HG03575 (cell line): ENCODE measurements around the gene RPS6KA2.
"Not testable (repeated sequence)": the region's sequence is repeated elsewhere in the genome, so short reads cannot be mapped to it uniquely, and the experiment has no call there.

ENCODE experiments used
- ATAC-seq: cut with Tn5 transposase; IDR thresholded peaks from one replicate; pipeline ENCODE4 v1.9.1; 2021; ENCODE audit not compliant: unreplicated experiment, insufficient number of reproducible peaks, low FRiP score; ENCODE audit errors: extremely low read depth

The RPS6KA2 gene

DNA sequence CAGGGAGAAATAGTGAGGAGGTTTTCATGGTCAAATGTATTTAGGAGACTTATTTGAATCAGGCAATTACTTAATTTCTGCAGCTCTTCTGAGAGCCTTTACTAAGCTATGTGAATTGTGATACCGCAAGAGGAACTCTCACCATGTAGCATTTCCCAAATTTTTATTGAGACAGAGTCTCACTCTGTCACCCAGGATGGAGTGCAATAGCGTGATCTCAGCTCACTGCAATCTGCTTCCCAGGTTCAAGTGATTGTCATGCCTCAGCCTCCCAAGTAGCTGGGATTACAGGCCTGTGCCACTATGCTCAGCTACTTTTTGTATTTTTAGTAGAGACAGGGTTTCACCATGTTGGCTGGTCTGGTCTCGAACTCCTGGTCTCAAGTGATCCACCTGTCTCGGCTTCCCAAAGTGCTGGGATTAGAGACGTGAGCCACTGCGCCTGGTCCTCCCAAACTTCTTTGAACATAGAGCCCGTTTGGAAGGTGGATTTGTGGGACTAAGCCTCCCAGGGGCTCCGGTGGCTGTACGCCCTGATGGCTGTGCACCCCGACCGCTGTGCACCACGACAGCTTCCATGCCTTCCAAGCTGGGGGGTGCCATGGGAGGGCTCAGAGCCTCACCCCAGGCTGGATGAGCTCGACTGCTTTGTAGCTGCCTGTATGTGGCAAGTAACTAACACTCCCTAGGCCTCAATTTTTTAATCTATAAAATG is 238.6 kb downstream of the RPS6KA2 start:
- no peak for ATAC-seq

DNA sequence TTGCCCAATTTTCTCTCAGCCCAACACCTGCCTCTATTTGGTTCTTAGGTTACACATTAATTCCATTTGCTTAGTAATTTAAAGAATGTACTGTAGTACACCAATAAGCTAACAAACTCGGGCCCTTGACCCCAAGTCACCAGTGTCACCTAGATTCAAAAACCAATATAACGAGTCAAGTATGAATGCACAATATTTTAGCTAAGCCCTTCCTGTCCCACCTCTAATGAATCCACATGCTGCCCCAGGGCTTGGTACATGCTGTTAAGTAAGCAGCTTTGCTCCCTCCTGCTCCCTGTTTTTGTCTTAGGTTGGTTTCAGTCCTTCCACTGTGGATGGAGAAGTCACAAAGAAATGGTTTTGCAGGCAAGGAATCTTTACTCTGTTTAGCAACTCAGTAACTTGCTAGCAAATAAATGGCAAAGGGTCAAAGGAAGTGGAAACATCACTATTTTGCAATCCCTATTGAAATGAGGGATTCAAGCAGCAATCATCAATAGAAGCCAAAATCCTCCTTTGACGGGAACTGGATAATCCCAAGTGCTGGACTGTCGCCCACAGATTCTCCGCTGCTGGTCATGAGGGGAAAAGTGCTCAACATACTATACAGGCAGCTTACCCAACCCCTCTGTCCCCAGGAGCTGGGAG is 239.3 kb downstream of the RPS6KA2 start:
- no peak for ATAC-seq

GRCh38 chr6:166387098-166387497 is 240.0 kb downstream of the RPS6KA2 start:
- not testable (repeated sequence) for ATAC-seq

DNA sequence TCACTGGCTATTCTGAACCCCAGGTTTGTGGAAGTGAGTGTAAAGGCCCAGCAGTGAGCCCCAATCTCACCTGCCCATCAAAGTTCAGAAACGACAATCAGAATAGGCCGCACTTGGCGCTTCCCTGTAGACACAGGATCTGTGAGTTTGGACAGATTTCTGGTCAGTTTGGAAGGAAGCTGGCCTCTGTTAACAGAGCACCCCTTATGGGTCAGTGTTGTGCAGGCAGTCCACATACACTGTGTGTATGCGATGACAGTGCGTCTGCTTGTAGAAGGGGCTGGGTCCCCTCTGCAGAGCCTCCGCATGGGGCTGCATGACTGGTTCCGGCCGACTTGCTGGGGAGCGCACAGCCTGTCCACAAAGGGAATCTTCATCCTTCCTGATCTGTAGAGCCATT is 240.9 kb downstream of the RPS6KA2 start:
- no peak for ATAC-seq

DNA sequence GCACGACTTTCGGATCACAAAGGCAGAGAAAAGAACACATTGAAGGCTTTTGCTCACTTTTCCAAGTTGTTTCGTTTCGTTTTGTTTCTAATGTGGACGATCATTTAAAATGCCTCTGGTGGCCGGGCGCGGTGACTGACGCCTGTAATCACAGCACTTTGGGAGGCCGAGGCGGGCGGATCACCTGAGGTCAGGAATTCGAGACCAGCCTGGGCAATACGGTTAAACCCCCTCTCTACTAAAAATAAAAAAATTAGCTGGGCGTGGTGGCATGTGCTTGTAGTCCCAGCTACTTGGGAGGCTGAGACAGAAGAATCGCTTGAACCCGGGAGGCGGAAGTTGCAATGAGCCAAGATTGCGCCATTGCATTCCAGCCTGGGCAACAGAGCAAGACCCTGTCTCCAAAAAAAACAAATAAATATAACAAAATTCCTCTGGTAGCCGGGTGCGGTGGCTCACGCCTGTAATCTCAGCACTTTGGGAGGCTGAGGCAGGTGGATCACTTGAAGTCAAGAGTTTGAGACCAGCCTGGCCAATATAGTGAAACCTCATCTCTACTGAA is 243.2 kb downstream of the RPS6KA2 start:
- not testable (repeated sequence) for ATAC-seq

- peak; percentile 34 for ATAC-seq
Measured at GRCh38 chr6:166382933-166383801, 243.9 kb downstream of the RPS6KA2 start, which contains the start of gene MPC1. MPC1 (minus strand) TSS chr6:166382940; CDS start chr6:166382876, 64 bp downstream.

- no peak for ATAC-seq
Measured at GRCh38 chr6:166382500-166382932, 244.5 kb downstream of the RPS6KA2 start.

DNA sequence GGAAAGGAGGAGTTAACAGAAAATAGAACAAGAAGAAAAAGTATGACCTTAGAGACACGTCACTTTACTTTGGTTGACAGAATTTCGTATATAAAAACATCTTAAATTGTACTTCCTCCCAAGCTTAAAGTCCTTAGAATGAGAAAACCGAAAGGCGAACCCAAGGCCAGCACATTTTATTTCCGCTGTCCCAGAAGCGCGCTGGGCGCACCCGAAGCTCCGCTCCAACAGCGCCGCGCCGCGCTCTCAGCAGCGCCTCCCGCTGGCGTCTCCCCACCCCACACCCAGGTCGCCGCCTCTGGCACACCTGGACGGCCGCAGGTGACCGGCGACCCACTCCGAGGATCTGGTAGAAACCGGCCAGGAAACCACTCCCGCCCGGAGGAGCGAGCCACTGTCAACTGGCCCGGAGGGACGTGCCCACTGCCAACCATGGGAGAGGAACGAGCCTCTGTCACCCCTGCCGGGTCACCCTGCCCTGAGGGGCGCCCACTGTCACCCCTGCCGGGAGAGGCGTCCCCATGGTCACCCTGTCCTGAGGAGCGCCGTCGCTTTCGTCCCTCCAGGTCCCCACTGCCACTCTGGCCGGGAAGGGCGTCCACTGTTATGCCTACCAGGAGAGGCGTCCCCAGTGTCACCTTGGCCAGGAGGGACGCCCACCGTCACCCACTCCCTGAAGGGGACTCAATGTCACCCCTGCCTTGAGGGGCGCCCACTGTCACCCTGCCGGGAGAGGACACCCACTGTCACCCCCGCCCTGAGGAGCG is 245.1 kb downstream of the RPS6KA2 start:
- ATAC-seq: no peak

DNA sequence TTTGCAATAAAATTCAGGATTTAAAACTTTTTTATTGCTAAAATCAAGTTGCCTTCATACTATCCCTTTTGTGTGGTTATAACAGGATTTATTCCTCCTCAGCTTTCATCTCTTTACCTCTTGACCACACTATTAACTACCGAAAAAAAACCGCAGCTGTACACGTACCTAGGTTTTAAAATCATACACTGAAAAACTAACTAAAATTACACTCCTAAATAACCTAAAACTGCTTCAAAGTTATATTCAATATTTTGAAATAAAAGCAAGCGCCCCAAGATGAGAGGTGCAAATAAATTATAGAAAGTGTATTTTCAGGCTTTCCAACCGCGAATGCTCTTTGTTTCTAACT is 245.7 kb downstream of the RPS6KA2 start:
- no peak for ATAC-seq

GRCh38 chr6:166379800-166380199 is 247.3 kb downstream of the RPS6KA2 start:
- ATAC-seq: no peak

DNA sequence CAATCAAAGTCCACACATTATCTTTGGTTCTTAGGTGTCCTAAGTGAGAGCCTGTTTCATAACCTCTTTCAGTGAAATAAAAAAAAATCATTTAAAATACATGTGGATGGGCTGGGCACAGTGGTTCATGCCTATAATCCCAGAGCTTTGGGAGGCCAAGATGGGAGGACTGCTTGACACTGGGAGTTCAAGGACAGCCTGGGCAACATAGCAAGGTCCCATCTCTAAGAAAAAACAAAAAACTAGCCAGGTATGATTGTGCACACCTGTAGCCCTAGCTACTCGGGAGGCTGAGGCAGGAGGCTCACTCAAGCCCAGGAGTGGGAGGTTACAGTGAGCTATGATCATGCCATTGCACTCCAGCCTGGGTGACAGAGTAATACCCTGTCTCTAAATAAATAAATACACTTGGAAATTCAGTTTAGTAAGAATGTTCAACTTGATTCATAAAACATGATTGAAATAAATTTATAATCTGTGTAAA is 247.9 kb downstream of the RPS6KA2 start:
- ATAC-seq: no peak

GRCh38 chr6:166377721-166378120 is 249.3 kb downstream of the RPS6KA2 start:
- ATAC-seq: no peak

DNA sequence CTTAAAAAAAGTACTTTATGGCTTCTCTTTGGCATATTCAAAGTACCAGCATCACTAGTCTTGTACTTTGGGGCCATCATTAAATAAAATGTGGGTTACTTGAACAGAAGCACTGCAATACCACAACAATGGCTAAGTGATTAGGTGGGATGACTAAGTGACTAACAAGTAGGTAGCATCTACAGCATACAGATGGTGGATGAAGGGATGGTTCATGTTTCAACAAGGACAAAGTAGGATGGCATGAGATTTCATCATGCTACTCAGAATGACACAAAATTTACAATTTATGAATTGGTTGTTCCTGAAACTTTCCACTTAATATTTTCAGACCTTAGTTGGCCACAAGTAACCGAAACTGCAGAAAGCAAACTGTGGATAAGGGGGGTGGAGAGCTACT is 252.0 kb downstream of the RPS6KA2 start:
- no peak for ATAC-seq

DNA sequence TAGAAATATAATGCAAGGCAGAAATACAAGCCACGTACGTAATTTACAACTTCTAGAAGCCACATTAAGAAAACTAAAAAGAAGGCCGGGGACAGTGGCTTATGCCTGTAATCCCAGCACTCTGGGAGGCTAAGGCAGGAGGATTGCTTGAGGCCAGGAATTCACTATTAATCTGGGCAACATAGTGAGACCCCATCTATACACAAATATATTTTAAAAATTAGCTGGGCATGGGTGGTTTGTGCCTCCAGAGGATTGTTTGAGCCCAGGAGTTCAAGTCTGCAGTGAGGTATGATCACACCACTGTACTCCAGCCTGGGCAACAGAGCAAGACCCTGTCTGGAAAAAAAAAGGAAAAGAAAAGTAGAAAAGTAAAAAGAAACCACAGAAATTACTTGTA is 256.6 kb downstream of the RPS6KA2 start:
- ATAC-seq: no peak

GRCh38 chr6:166369782-166370181 is 257.3 kb downstream of the RPS6KA2 start:
- no peak for ATAC-seq

DNA sequence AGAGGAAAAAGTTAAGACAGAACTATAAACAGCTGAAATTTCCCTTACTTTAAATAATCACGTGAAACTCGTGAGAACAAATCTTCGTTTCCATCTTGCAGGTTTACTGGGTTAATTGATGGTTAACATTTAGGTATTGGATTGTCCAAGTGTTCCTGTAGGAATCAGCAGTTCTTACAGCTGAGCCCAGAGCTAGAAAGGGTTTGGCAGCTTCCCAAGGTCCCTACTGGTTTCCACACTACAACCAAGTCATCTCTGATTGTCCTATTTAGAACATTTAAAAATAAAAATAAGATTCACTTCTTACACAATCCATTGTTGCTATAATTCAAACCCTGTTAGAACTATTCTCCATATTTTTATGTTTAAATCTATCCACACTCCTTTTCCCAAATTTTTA is 260.1 kb downstream of the RPS6KA2 start:
- no peak for ATAC-seq

- ATAC-seq: no peak
Measured at GRCh38 chr6:166365806-166366205, 261.2 kb downstream of the RPS6KA2 start.

DNA sequence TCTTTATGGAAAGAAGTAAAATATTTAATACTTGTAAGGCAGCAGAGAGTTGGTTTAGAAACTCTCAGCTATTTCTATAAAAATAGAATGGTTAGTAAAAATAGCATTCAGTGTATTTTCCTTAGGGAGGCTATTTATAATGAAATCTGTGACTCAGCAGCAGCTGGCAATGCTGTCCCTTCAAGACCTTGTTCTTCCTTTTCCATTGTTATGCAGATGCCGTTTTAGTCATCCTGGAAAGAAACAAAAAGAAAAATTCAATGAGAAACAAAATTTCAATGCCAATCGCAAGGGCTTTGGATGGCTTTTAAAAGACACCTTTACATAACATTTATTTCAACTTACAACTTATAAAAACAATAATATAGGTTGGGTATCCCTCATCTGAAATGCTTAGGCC is 261.8 kb downstream of the RPS6KA2 start:
- no peak for ATAC-seq

DNA sequence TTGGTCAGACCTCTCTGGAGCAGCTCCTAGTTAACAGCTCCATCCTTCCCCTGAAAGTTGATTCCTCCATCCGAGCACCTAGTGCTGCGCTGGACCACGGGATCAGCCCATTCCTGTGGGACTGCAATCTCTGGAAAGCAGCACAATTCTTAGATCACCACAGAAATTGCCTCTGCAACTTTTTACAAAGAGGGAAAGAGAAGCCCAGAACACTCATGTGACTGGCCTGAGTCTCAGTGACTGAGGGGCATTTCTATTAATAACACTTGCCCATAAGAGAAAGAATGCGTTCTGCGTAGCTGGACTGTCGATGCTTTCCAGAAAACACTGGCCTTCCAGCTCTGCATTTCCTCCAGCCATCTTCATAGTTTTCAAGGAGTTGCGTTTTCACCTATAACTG is 262.6 kb downstream of the RPS6KA2 start:
- no peak for ATAC-seq
